HFFc6 (cell line): ENCODE data around the gene SLC12A9. TPM values are rescaled to one million over a fixed set of nuclear protein-coding genes. Genes with fewer than 3 reads are reported as not detected.

ENCODE experiments used
- DNase-seq: peaks from one replicate; pipeline ENCODE4 v3.0.0-alpha.2; 2018
- H3K27ac Mint-ChIP-seq: 2 replicates; pipeline ENCODE4 v1.8.0; 2020; ENCODE audit warnings: mild to moderate bottlenecking, mixed read lengths
- H3K27me3 Mint-ChIP-seq: 2 replicates; pipeline ENCODE4 v1.8.0; 2021; ENCODE audit warnings: mild to moderate bottlenecking, moderate library complexity, mixed read lengths; ENCODE audit not compliant: insufficient read depth
- H3K36me3 Mint-ChIP-seq: 2 replicates; pipeline ENCODE4 v1.8.0; 2021; ENCODE audit warnings: low read depth, mixed read lengths
- H3K4me1 Mint-ChIP-seq: 2 replicates; pipeline ENCODE4 v1.8.0; 2020; ENCODE audit warnings: low read depth, mixed read lengths
- H3K4me3 Mint-ChIP-seq: 2 replicates; pipeline ENCODE4 v1.8.0; 2020; ENCODE audit warnings: mild to moderate bottlenecking, moderate library complexity, mixed read lengths
- H3K9me3 Mint-ChIP-seq: 2 replicates; pipeline ENCODE4 v1.8.0; 2020; ENCODE audit warnings: mild to moderate bottlenecking, mixed read lengths
- CTCF ChIP-seq: fragments of 200-600 bp; sonication (generic); IDR thresholded peaks from 2 replicates; pipeline ENCODE4 v1.5.0; 2021; ENCODE audit warnings: antibody characterized with exemption, mild to moderate bottlenecking
- total RNA-seq, 6 experiments: library from RNA; stranded (reverse); fragmentation: NEBNext Ultra II Directional; extraction: Animal tissue kit (Norgen Biotek cat#: 25700); gene quantifications; 2 replicates in 1 of 6; 3 replicates in 5 of 6; pipeline ENCODE4 v1.2.3, GENCODE V29; 2021

The SLC12A9 gene
- total RNA-seq, 6 experiments from 2014 or later = 19.3 to 26.2 (median 21.7) TPM

- no peak overlapping the region for H3K4me3 Mint-ChIP-seq
- no peak overlapping the region for H3K27ac Mint-ChIP-seq
- no peak for TF ChIP-seq CTCF
- no peaks in the 10 kb centered on the region for H3K36me3 Mint-ChIP-seq
- no peaks in the 10 kb centered on the region for H3K4me1 Mint-ChIP-seq
- no peak for DNase-seq
- H3K9me3 Mint-ChIP-seq = no peaks in the 10 kb centered on the region
- peaks cover 2% of the 10 kb centered on the region for H3K27me3 Mint-ChIP-seq
Measured at GRCh38 chr7:100818366-100818765, 34.1 kb upstream of the SLC12A9 start.

GRCh38 chr7:100818825-100819224, 33.7 kb upstream of the SLC12A9 start:
- Mint-ChIP-seq H3K27ac (no peak overlapping the region), H3K4me3 (no peak overlapping the region), H3K36me3 (no peaks in the 10 kb centered on the region), H3K27me3 (peaks cover 4% of the 10 kb centered on the region; the same call in 1 of the 2 replicates), H3K9me3 (no peaks in the 10 kb centered on the region), H3K4me1 (no peaks in the 10 kb centered on the region)
- no peak for TF ChIP-seq CTCF
- no peak for DNase-seq

- Mint-ChIP-seq H3K4me3 (no peak overlapping the region), H3K27me3 (peaks cover 6% of the 10 kb centered on the region), H3K9me3 (no peaks in the 10 kb centered on the region), H3K27ac (no peak overlapping the region), H3K4me1 (peaks cover 3% of the 10 kb centered on the region; the same call in 1 of the 2 replicates), H3K36me3 (no peaks in the 10 kb centered on the region)
- no peak for TF ChIP-seq CTCF
- DNase-seq = no peak
Measured at GRCh38 chr7:100819586-100819985, 32.9 kb upstream of the SLC12A9 start.

GRCh38 chr7:100822236-100823139, 30.0 kb upstream of the SLC12A9 start:
- no peak for TF ChIP-seq CTCF
- H3K4me3 Mint-ChIP-seq = no peak overlapping the region
- H3K27me3 Mint-ChIP-seq = peaks cover 15% of the 10 kb centered on the region
- H3K27ac Mint-ChIP-seq = no peak overlapping the region
- H3K36me3 Mint-ChIP-seq = no peaks in the 10 kb centered on the region
- peaks cover 23% of the 10 kb centered on the region for H3K4me1 Mint-ChIP-seq
- no peaks in the 10 kb centered on the region for H3K9me3 Mint-ChIP-seq
- DNase-seq = no peak

- H3K4me1 Mint-ChIP-seq = peaks cover 28% of the 10 kb centered on the region
- no peak for TF ChIP-seq CTCF
- no peaks in the 10 kb centered on the region for H3K9me3 Mint-ChIP-seq
- no peak for DNase-seq
- H3K27ac Mint-ChIP-seq = no peak overlapping the region
- peaks cover 18% of the 10 kb centered on the region for H3K27me3 Mint-ChIP-seq
- H3K36me3 Mint-ChIP-seq = no peaks in the 10 kb centered on the region
- no peak overlapping the region for H3K4me3 Mint-ChIP-seq
Measured at GRCh38 chr7:100823140-100823525, 29.4 kb upstream of the SLC12A9 start.
